Endothelial cell of umbilical vein (primary cell): Measurements from ENCODE around the gene TMEM255A. TPM values are rescaled to one million over a fixed set of nuclear protein-coding genes. Genes with fewer than 3 reads are reported as not detected.

ENCODE experiments used
- BruUV-seq: library from RNA; stranded (reverse); fragments of 400-500 nt; replicated peaks from 2 replicates; lab custom pipeline; 2021; lab: Mats Ljungman, UMichigan
- CTCF ChIA-PET: fragments of 300-600, 350-600 bp; sonication (Branson Sonifier 250); formaldehyde crosslinking; loops from one replicate; lab custom pipeline; 2021; ENCODE audit warnings: antibody characterized with exemption, inconsistent platforms; lab: Charles Lee
- POLR2A ChIA-PET: fragments of 300-600, 350-600 bp; sonication (Branson Sonifier 250); formaldehyde crosslinking; loops from one replicate; lab custom pipeline; 2021; ENCODE audit warnings: antibody characterized with exemption, inconsistent platforms; lab: Charles Lee
- DNase-seq: peaks from one replicate; pipeline ENCODE4 v3.0.0-alpha.2; 2011; ENCODE audit warnings: low read depth, low spot score
- FAIRE-seq: peaks from 2 replicates; lab custom pipeline; 2011; peaks lifted over from hg19 to GRCh38; lab: Jason Lieb, UNC
- H2AFZ ChIP-seq: 2 replicates; pipeline ENCODE4 v1.6.0; 2012; ENCODE audit warnings: low read depth, low read length, control low read depth, inconsistent platforms
- H3K27ac ChIP-seq: 2 replicates; pipeline ENCODE4 v1.5.1; 2011; ENCODE audit warnings: low read depth, mild to moderate bottlenecking, control low read depth, low read length, moderate library complexity; ENCODE audit not compliant: insufficient read depth
- H3K27me3 ChIP-seq, 2 experiments: 2 replicates each; pipeline versions ENCODE4 v1.6.0 to v1.6.1; 2011; ENCODE audit warnings: low read length in 2 of 2, mixed read lengths in 1 of 2; ENCODE audit not compliant: control insufficient read depth in 2 of 2, insufficient read depth in 2 of 2
- H3K36me3 ChIP-seq, 2 experiments: 2 replicates in 1 of 2; 3 replicates in 1 of 2; pipeline ENCODE4 v1.5.1; 2011; ENCODE audit warnings: low read length in 2 of 2, mild to moderate bottlenecking in 1 of 2, moderate library complexity in 1 of 2; ENCODE audit not compliant: control insufficient read depth in 2 of 2, insufficient read depth in 2 of 2; ENCODE audit errors: extremely low read depth in 1 of 2
- H3K4me1 ChIP-seq: 3 replicates; pipeline ENCODE4 v1.5.1; 2011; ENCODE audit warnings: mild to moderate bottlenecking, low read length; ENCODE audit not compliant: control insufficient read depth, insufficient read depth; ENCODE audit errors: extremely low read depth
- H3K4me2 ChIP-seq: 2 replicates; pipeline ENCODE4 v1.6.1; 2011; ENCODE audit warnings: low read length, control low read depth, mixed read lengths; ENCODE audit not compliant: insufficient read depth
- H3K4me3 ChIP-seq, 3 experiments: fragments of 200-600 bp in 1 of 3; sonication (generic), shearing (Covaris generic) in 1 of 3; replicated peaks in 1 of 3; 2 replicates each; pipeline ENCODE4 v1.5.1; 2011 to 2016; ENCODE audit warnings: control low read depth in 3 of 3, low read length in 3 of 3, mild to moderate bottlenecking in 2 of 3, inconsistent platforms in 1 of 3, low read depth in 1 of 3, moderate library complexity in 1 of 3; ENCODE audit not compliant: insufficient read depth in 1 of 3
- H3K79me2 ChIP-seq: 2 replicates; pipeline ENCODE4 v1.6.0; 2012; ENCODE audit warnings: low read length, inconsistent platforms; ENCODE audit not compliant: control insufficient read depth, insufficient read depth
- H3K9ac ChIP-seq: replicated peaks from 2 replicates; pipeline ENCODE3; 2011; ENCODE audit warnings: low read length, control low read depth; ENCODE audit not compliant: insufficient read depth; ENCODE audit errors: extremely low read depth
- H3K9me1 ChIP-seq: replicated peaks from 3 replicates; pipeline ENCODE4 v1.6.0; 2011; ENCODE audit warnings: mild to moderate bottlenecking, low read length; ENCODE audit not compliant: control insufficient read depth, insufficient read depth; ENCODE audit errors: extremely low read depth
- H3K9me3 ChIP-seq: replicated peaks from 2 replicates; pipeline ENCODE4 v1.5.1; 2012; ENCODE audit warnings: low read length, inconsistent platforms; ENCODE audit not compliant: control insufficient read depth, insufficient read depth
- H4K20me1 ChIP-seq: replicated peaks from 2 replicates; pipeline ENCODE3; 2011; ENCODE audit warnings: mild to moderate bottlenecking, low read length; ENCODE audit not compliant: control insufficient read depth, insufficient read depth; ENCODE audit errors: extremely low read depth
- CTCF ChIP-seq, 2 donors: IDR thresholded peaks; 1 replicate in 1 of 2; 2 replicates in 1 of 2; pipeline ENCODE4 v1.5.1; 2011; ENCODE audit warnings: low read length in 2 of 2, mild to moderate bottlenecking in 2 of 2, moderate library complexity in 2 of 2, control low read depth in 1 of 2, inconsistent platforms in 1 of 2, low read depth in 1 of 2; ENCODE audit not compliant: insufficient read depth in 1 of 2; ENCODE audit errors: extremely low read depth in 1 of 2
- EZH2 ChIP-seq: IDR thresholded peaks from 2 replicates; pipeline ENCODE4 v1.6.1; 2012; ENCODE audit warnings: borderline replicate concordance, low read depth, mild to moderate bottlenecking, moderate library complexity, low read length, inconsistent platforms; ENCODE audit not compliant: severe bottlenecking
- FOS ChIP-seq: IDR thresholded peaks from 2 replicates; pipeline ENCODE4 v1.6.1; 2011; ENCODE audit warnings: mild to moderate bottlenecking, low read length, moderate library complexity, borderline replicate concordance; ENCODE audit not compliant: insufficient read depth
- GATA2 ChIP-seq: IDR thresholded peaks from 2 replicates; pipeline ENCODE4 v1.7.0; 2011; ENCODE audit warnings: low read depth, mild to moderate bottlenecking, moderate library complexity, mixed read lengths, low read length; ENCODE audit not compliant: insufficient read length, insufficient read depth
- JUN ChIP-seq: IDR thresholded peaks from 2 replicates; pipeline ENCODE4 v1.6.1; 2011; ENCODE audit warnings: borderline replicate concordance, low read depth; ENCODE audit not compliant: insufficient read length, insufficient read depth
- MAX ChIP-seq: IDR thresholded peaks from 2 replicates; pipeline ENCODE4 v1.6.1; 2011; ENCODE audit not compliant: insufficient read depth, insufficient read length
- MYC ChIP-seq: IDR thresholded peaks from one replicate; pipeline ENCODE4 v1.6.1; 2011; ENCODE audit warnings: mild to moderate bottlenecking, low read depth, low read length
- POLR2A ChIP-seq: IDR thresholded peaks from 2 replicates; pipeline ENCODE4 v1.6.1; 2012; ENCODE audit warnings: low read depth, mild to moderate bottlenecking, control low read depth, low read length
- POLR2AphosphoS5 ChIP-seq: IDR thresholded peaks from 2 replicates; pipeline ENCODE4 v1.6.1; 2012; ENCODE audit warnings: low read depth, mild to moderate bottlenecking, control low read depth, low read length, moderate library complexity; ENCODE audit not compliant: insufficient read depth
- dilution Hi-C: fragments of 300-500 bp; cut with MboI; formaldehyde crosslinking; loops from one replicate; pipeline ENCODE4 v1.15.0; 2019; ENCODE audit warnings: low sequenced_read_pairs; ENCODE audit not compliant: extremely low pct_ligation_motif_present
- intact Hi-C: fragments of 100-400 bp; cut with micrococcal nuclease; formaldehyde crosslinking; loops from one replicate; pipeline ENCODE4 v1.10.0; 2022
- polyA plus RNA-seq, 4 experiments: library from polyadenylated mRNA; depleted of rRNA in 3 of 4; stranded (reverse) in 3 of 4; unstranded in 1 of 4; fragments of >200 nt; gene quantifications; 2 replicates each; pipeline versions ENCODE4 v1.2.1 to v1.2.3, GENCODE V29; 2011 to 2012; ENCODE audit warnings: missing spikeins in 1 of 4
- total RNA-seq: library from RNA; stranded (reverse); gene quantifications from 2 replicates; pipeline ENCODE4 v1.2.3, GENCODE V29; 2021

The TMEM255A gene
- total and polyA plus RNA-seq, 2 donors (not counting 3 experiments of a cell fraction or from before 2014, with no cell fraction given): not detected

- no peaks in the 10 kb centered on the region for H3K9me1 ChIP-seq
- H3K4me1 ChIP-seq: no peaks in the 10 kb centered on the region
- H3K4me3 ChIP-seq: no peak overlapping the region
- no peak overlapping the region for H3K4me2 ChIP-seq
- no TSS peak for BruUV-seq
- CTCF ChIA-PET: interaction anchor here (0.6 kb wide), 1 partner anchor 36 kb away, joined by 3 read pairs; no protein-coding TSS in a partner anchor
- no peaks in the 10 kb centered on the region for H3K79me2 ChIP-seq
- TF ChIP-seq EZH2 (no peak), GATA2 (no peak), POLR2AphosphoS5 (no peak), JUN (no peak), FOS (no peak), MAX (no peak), CTCF (IDR thresholded peaks at IDR 0.05; ENCODE audit: extremely low read depth in 1 of 2, insufficient read depth in 1 of 2, low read depth in 1 of 2, low read length in 2 of 2) (no peak), MYC (no peak), POLR2A (no peak)
- DNase-seq (no peak), FAIRE-seq (no peak)
- no peak overlapping the region for H3K9ac ChIP-seq
- intact Hi-C loops (no loop called here), dilution Hi-C loops (no loop called here)
- POLR2A ChIA-PET: no interaction called here
- no peaks in the 10 kb centered on the region for H3K9me3 ChIP-seq
- no peaks in the 10 kb centered on the region for H4K20me1 ChIP-seq
- no peaks in the 10 kb centered on the region for H3K27me3 ChIP-seq
- H3K36me3 ChIP-seq: no peaks in the 10 kb centered on the region
- no peak overlapping the region for H3K27ac ChIP-seq
- H2AFZ ChIP-seq: no peak overlapping the region
These were observed 24.0 kb upstream of the TMEM255A start for GRCh38 chrX:120335289-120335688.
